Kidney tubule cell (primary cell): ENCODE results near the gene RAP1GDS1.
A peak's percentile ranks its signal among the peaks of the same experiment; 100 is the strongest.
"Not testable (repeated sequence)": the region's sequence is repeated elsewhere in the genome, so short reads cannot be mapped to it uniquely, and the experiment has no call there.

Experiments
- DNase-seq: peaks from one replicate; pipeline ENCODE4 v3.0.0-alpha.2; 2018; ENCODE audit warnings: low spot score

The RAP1GDS1 gene

GRCh38 chr4:98434816-98435215, 173.6 kb downstream of the RAP1GDS1 start:
- DNase-seq, result no peak

- no peak for DNase-seq
Observed at GRCh38 chr4:98444371-98444770, 183.2 kb downstream of the RAP1GDS1 start.

- peak; percentile 32 for DNase-seq
Observed at GRCh38 chr4:98446499-98447375, 185.6 kb downstream of the RAP1GDS1 start.

GRCh38 chr4:98447648-98448047, 186.5 kb downstream of the RAP1GDS1 start:
- DNase-seq, result no peak

GRCh38 chr4:98448908-98449307, 187.7 kb downstream of the RAP1GDS1 start:
- no peak for DNase-seq

GRCh38 chr4:98452091-98452490, 190.9 kb downstream of the RAP1GDS1 start:
- DNase-seq, result no peak

GRCh38 chr4:98457422-98457821, 196.2 kb downstream of the RAP1GDS1 start:
- not testable (repeated sequence) for DNase-seq

- not testable (repeated sequence) for DNase-seq
Observed at GRCh38 chr4:98461121-98461865, 200.1 kb downstream of the RAP1GDS1 start.

GRCh38 chr4:98462487-98462886, 201.3 kb downstream of the RAP1GDS1 start:
- DNase-seq, result no peak

- no peak for DNase-seq
Observed at GRCh38 chr4:98466868-98467599, 205.8 kb downstream of the RAP1GDS1 start.

GRCh38 chr4:98467627-98468072, 206.5 kb downstream of the RAP1GDS1 start:
- DNase-seq, result peak; percentile 88

GRCh38 chr4:98468709-98469108, 207.5 kb downstream of the RAP1GDS1 start:
- no peak for DNase-seq

- no peak for DNase-seq
Observed at GRCh38 chr4:98469771-98470170, 208.6 kb downstream of the RAP1GDS1 start.

GRCh38 chr4:98470366-98470765, 209.2 kb downstream of the RAP1GDS1 start:
- DNase-seq, result no peak

GRCh38 chr4:98470831-98471230, 209.6 kb downstream of the RAP1GDS1 start:
- DNase-seq, result no peak

GRCh38 chr4:98473046-98473445, 211.9 kb downstream of the RAP1GDS1 start:
- no peak for DNase-seq

GRCh38 chr4:98474408-98474844, 213.2 kb downstream of the RAP1GDS1 start:
- DNase-seq, result peak; percentile 83

GRCh38 chr4:98476891-98477290, 215.7 kb downstream of the RAP1GDS1 start:
- DNase-seq, result no peak

GRCh38 chr4:98479590-98479989, 218.4 kb downstream of the RAP1GDS1 start:
- DNase-seq, result peak; percentile 22

- no peak for DNase-seq
Observed at GRCh38 chr4:98480535-98480934, 219.4 kb downstream of the RAP1GDS1 start.

GRCh38 chr4:98481167-98481566, 220.0 kb downstream of the RAP1GDS1 start:
- no peak for DNase-seq

- DNase-seq, result no peak
Observed at GRCh38 chr4:98482503-98482846, 221.3 kb downstream of the RAP1GDS1 start.
